Endothelial cell of umbilical vein (primary cell): Measurements from ENCODE around the gene SLC6A19. TPM values are rescaled to one million over a fixed set of nuclear protein-coding genes. Genes with fewer than 3 reads are reported as not detected.

ENCODE experiments used
- polyA plus RNA-seq, 4 experiments: library from polyadenylated mRNA; depleted of rRNA in 3 of 4; stranded (reverse) in 3 of 4; unstranded in 1 of 4; fragments of >200 nt; gene quantifications; 2 replicates each; pipeline versions ENCODE4 v1.2.1 to v1.2.3, GENCODE V29; 2011 to 2012; ENCODE audit warnings: missing spikeins in 1 of 4
- total RNA-seq: library from RNA; stranded (reverse); gene quantifications from 2 replicates; pipeline ENCODE4 v1.2.3, GENCODE V29; 2021

SLC6A19 gene
- total and polyA plus RNA-seq, 2 donors (not counting 3 experiments of a cell fraction or from before 2014, with no cell fraction given) = not detected

Other genes starting within 250 kb of the SLC6A19 start
- not detected in 2 replicates for gene NKD2, start 192.8 kb upstream of the SLC6A19 start, total RNA-seq
- gene NKD2, start 192.8 kb upstream of the SLC6A19 start, polyA plus RNA-seq = 0.03 and 0.08 TPM in 2 replicates
- gene SLC12A7, start 89.5 kb upstream of the SLC6A19 start, total RNA-seq = 28.7 and 38.8 TPM in 2 replicates
- gene SLC12A7, start 89.5 kb upstream of the SLC6A19 start, polyA plus RNA-seq = 16.4 and 20.3 TPM in 2 replicates
- not detected in 2 replicates for gene SLC6A18, start 23.8 kb downstream of the SLC6A19 start, total RNA-seq
- not detected in 2 replicates for gene SLC6A18, start 23.8 kb downstream of the SLC6A19 start, polyA plus RNA-seq
- gene TERT, start 93.5 kb downstream of the SLC6A19 start, total RNA-seq = not detected in 2 replicates
- 0.04 TPM in 1 of 2 replicates, not detected in the other for gene TERT, start 93.5 kb downstream of the SLC6A19 start, polyA plus RNA-seq
- 113 and 116 TPM in 2 replicates for gene CLPTM1L, start 143.5 kb downstream of the SLC6A19 start, total RNA-seq
- 189 and 191 TPM in 2 replicates for gene CLPTM1L, start 143.5 kb downstream of the SLC6A19 start, polyA plus RNA-seq
- gene SLC6A3, start 243.8 kb downstream of the SLC6A19 start, total RNA-seq = not detected in 2 replicates
- not detected in 2 replicates for gene SLC6A3, start 243.8 kb downstream of the SLC6A19 start, polyA plus RNA-seq